GM21381 (cell line): ENCODE measurements around the gene ISG15.
"Not testable (repeated sequence)": the region's sequence is repeated elsewhere in the genome, so short reads cannot be mapped to it uniquely, and the experiment has no call there.

Source experiments
- ATAC-seq: cut with Tn5 transposase; IDR thresholded peaks from one replicate; pipeline ENCODE4 v1.9.1; 2021; ENCODE audit warnings: mild to moderate bottlenecking, moderate library complexity; ENCODE audit not compliant: unreplicated experiment

ISG15 gene

DNA sequence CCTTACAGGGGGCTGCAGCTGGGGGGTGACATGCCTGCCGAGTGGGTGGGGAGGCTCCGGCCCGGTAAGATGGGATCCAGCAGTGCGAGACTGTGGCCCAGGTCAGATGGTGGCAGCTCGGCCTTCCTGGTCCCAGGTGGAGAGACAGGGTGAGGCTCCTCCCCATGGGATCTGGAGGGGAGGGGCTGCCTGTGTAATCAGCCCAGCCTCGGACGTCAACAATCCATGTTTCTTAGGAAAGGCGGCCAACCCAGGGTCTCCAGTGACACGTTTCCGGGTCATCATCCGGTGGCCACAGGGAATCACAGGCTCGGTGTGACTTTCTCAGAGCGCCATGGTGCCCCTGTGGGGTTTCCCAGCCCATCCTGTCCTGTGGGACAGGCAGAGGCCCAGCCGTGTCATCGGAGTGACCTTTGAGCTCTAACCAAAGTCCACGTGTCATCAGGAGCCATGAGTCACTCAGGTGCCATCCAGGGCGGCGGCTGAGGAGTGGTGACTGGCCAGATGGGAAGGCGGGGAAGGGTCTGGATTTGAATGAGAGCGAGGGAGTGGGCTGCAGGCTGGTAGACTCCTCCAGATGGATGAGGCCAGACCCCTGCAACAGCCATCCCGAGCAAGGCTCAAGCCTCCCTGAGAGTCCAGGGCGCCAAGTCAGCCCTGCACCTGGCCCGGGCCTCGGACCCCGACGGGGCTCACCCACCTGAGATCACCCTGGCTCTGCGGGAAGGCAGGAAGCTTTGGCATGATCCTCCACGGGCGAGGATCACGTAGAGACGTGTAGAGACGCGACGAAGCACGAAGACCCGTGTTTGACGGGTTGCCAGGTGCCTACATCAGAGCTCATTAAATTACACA is 6.8 kb upstream of the ISG15 start:
- ATAC-seq = no peak

DNA sequence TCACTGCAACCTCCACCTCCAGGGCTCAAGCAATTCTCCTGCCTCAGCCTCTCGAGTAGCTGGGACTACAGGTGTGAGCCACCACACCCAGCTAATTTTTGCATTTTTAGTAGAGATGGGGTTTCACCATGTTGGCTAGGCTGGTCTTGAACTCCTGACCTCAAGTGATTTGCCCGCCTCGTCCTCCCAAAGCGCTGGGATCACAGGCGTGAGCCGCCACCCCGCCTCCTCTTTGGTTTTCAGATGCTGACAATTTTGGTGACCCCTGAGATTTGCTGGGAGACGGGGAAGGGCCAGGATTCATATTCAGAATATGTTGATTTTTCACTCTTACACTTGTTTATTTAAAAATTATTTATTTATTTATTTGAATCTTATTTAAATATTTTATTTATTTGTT is 3.2 kb upstream of the ISG15 start:
- ATAC-seq = not testable (repeated sequence)

DNA sequence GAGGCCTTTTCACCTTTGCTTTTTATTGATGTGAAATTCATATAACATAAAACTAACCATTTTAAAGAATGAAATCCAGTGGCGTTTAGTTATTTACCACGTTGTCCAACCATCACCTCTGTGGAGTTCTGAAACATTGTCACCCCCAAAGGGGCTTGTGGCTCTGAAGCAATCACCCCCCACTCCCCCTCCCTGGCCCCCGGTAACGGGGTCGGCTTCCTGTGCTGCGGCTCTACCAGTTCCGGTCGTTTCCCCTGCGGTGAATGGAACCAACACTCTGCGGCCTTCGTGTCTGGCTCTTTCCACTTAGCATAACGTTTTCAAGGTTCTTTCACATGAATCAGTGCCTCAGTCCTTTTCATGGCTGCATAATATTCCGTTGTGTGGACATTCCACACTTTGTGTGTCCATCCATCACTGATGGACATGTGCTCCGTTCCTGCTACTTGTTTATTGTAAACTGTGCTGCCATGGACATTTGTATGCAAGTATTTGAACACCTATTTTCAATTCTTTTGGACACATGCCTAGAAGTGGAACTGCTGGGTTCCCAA is 1.8 kb upstream of the ISG15 start:
- no peak for ATAC-seq

DNA sequence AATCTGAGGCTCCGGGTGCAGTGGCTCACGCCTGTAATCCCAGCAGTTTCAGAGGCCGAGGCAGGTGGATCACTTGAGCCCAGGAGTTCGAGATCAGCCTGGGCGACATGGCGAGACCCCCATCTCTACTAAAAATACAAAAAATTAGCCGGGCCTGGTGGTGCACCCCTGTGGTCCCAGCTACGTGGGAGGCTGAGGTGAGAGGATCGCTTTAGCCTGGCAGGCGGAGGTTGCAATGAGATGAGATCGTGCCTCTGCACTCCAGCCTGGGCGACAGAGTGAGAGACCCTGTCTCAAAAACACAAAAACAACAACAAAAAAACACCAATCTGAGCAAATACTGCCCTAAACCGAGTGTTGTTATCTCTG is 577 bp upstream of the ISG15 start:
- not testable (repeated sequence) for ATAC-seq

DNA sequence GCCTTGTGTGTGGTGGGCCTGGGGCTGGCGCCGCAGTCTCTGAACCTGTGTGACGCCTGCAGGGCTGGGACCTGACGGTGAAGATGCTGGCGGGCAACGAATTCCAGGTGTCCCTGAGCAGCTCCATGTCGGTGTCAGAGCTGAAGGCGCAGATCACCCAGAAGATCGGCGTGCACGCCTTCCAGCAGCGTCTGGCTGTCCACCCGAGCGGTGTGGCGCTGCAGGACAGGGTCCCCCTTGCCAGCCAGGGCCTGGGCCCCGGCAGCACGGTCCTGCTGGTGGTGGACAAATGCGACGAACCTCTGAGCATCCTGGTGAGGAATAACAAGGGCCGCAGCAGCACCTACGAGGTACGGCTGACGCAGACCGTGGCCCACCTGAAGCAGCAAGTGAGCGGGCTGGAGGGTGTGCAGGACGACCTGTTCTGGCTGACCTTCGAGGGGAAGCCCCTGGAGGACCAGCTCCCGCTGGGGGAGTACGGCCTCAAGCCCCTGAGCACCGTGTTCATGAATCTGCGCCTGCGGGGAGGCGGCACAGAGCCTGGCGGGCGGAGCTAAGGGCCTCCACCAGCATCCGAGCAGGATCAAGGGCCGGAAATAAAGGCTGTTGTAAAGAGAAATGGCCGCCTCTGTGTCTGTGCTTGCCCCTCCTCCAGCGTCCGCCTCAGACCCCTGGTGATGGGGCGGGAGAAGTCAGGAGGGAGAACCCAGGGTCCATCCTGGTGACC is 788 bp downstream of the ISG15 start:
- ATAC-seq = no peak

DNA sequence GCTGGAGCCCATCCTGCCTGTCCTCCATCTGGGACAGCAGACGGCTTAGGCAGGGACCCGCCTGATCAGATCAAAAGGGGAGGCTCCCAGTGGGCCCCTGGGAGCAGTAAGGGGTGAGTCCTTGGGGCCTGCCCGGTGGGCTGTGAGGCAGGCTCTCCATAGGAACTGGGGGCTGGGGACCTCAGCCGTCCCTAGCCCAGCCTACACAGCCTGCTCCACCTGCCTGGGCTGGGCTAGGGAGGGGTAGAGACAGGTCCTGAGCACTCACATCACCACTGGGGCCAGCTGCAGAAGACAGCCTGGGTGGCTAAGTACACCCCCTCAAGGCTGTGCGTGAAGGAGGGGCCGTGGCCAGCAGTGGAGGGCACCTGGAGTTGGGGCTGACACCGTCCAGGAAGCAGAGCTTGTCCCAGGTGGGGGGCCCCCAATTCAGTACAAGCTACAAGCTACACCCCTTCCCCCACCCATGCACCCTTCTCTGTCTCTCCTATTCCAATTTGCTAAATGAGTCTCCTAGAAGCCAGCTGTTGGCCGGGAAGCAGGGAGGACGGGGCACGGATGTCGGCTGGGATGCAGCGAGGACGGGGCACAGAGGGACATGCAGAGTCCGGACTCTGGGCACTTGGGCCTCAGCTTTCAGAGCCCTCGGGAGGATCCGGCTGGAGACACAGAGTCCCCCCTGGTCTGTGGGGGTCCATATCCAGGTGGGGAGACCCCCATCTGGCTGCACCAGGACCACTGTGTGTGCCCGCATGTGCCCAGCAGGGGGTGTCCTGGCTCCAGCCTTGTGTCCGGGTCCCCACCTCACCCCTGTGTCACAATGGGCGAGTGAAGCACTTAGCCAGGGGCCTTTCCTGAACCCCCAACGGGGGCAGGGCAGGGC is 1.7 kb downstream of the ISG15 start:
- no peak for ATAC-seq

DNA sequence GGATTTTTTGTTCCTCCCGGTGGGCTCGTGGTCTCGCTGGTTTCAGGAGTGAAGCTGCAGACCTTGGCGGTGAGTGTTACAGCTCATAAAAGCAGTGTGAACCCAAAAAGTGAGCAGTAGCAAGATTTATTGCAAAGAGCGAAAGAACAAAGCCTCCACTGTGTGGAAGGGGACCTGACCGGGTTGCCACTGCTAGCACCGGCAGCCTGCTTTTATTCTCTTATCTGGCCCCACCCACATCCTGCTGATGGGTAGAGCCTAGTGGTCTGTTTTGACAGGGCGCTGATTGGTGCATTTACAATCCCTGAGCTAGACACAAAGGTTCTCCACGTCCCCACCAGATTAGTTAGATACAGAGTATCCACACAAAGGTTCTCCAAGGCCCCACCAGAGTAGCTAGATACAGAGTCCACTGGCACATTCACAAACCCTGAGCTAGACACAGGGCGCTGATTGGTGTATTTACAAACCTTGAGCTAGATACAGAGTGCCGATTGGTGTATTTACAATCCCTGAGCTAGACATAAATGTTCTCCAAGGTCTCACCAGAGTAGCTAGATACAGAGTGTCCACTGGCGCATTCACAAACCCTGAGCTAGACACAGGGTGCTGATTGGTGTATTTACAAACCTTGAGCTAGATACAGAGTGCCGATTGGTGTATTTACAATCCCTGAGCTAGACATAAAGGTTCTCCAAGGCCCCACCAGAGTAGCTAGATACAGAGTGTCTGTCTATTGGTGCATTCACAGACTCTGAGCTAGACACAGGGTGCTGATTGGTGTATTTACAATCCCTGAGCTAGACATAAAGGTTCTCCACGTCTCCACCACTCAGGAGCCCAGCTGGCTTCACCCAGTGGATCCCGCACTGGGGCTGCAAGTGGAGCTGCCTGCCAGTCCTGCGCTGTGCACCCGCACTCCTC is 4.4 kb downstream of the ISG15 start:
- not testable (repeated sequence) for ATAC-seq

DNA sequence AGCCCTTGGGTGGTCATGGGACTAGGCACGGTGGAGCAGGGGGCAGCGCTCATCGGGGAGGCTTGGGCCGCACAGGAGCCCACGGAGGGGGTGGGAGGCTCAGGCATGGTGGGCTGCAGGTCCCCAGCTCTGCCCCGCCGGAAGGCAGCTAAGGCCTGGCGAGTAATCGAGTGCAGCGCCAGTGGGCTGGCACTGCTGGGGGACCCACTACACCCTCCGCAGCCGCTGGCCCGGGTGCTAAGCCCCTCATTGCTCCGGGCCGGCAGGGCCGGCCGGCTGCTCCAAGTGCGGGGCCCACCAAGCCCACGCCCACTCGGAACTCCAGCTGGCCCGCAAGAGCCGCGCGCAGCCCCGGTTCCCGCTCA is 5.0 kb downstream of the ISG15 start:
- not testable (repeated sequence) for ATAC-seq

DNA sequence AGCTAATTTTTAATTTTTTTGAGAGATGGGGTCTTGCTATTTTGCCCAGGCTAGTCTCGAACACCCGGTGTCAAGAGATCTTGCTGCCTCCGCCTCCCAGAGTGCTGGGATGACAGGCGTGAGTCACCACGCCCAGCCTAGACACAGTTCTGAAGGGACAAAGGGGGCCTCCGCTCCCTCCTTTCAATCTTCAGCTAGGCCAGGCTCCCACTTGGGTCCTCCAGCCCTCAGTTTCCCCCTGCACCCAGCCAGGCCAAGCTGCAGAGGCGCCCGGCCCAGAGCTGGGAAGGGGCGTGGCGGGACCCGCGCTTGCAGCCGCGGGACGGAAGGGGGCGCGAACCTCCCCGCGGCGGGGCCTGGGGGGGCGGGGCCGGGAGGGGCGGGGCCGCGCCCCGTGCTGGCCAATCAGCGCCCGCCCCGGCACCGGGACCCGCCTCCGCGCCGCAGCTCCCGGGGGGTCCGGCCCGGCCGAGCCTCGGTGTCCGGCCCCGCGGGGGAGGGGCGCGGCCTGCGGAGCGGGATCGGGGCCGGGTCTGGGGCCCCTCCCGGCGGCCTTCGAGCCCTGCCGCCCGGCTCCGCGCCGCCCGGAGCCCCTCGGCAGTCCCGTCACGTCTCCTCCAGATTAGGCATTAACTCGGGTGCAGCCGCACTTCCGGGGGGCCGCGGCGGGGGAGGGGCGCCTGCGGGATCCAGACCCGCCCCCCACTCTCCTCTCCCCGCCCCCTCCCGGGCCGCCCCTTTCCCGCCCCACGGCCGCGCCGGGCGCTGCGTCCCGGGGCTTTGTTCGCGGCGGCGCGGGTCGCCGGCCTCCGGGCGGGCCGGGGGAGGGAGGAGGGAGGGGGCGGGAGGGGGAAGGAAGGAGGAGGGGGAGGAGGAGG is 6.1 kb downstream of the ISG15 start:
- peak; percentile 65 for ATAC-seq

DNA sequence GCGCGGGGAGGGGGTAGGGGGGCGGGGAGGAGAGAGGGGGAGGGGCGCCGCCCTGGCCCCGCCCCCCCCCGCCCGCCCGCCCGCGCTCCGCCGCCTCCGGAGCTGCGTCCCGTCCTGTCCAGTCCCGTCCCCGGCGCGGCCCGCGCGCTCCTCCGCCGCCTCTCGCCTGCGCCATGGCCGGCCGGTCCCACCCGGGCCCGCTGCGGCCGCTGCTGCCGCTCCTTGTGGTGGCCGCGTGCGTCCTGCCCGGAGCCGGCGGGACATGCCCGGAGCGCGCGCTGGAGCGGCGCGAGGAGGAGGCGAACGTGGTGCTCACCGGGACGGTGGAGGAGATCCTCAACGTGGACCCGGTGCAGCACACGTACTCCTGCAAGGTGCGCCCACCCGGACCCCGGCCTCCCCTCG is 6.7 kb downstream of the ISG15 start, which contains the start of gene AGRN:
TSS of gene AGRN (plus strand) at position 121 of the 405 bp plus-strand sequence. CDS start at position 174, 53 bp downstream.
- ATAC-seq = peak; percentile 41

DNA sequence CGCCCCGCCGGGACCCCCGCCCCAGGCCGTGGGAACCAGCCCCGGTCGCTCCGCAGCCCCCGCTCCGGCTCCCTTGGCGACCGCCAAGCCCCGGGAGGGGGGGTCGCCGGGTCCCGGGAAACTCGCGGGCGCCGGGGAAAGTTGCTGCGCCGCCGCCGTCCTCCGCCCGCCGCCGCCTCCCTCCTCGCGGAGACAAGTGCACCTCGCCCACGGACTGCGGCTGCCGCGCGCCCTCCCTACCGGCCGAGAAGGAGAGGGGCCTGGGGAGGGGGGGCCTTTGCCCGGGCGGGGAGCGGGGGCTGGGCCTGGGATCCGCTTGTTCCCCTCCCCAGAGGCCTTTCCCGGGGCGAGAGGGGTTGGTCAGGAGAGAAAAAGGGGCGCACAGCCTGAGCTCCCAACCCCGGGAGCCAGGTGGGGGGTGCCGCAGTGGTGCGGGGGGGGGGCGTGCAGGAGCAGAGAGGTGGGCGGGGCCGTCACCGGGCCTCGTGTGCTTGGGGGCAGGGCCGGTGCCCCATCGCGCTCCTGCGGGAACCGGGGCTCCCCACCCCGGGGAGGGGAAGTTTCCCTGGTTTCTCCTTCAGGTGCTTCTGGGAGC is 7.2 kb downstream of the ISG15 start:
- ATAC-seq = peak; percentile 4

DNA sequence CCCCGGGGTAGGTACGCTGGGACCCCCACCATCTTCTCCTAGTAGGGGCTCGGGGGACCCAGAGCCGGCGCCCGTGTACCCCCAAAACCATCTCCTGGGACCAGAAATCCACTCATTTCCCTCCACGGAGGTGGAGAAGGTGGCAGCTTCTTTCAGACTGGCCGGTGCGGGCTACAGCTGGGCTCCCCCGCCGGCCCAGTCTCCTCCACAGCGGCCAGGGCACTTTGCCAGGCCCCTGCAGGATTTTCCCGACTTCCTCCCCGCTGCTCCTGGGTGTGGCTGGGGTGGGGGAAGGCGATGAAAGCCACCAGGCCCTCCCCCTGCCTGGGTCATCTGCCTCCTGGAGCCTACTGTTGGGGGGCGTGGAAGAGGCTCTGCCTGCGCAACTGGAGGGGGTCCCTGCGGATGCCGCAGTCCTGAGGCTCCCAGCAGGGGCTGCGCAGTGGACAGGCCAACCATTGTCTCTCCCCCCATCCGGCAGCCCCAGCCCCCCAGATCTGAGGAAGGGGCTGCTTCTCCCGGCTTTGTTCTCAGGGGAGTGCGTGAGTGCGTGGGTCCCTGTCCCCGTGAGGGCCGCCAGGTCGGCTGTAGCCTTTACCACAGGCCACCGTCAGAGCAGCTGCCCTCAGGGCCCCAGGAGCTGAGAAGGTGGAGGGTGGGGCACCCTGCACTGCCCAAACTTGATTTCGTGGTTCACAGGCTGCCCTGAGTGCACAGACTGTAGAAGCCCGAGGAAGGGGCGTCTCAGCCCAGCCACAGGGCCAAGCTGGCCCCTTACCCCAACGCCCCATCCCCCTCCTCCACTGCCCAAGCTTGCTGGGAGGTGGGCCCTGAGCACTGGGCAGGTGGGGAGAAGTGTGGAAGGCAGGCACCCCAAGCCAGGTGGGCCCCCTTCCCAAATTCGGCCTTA is 8.0 kb downstream of the ISG15 start:
- ATAC-seq = no peak

DNA sequence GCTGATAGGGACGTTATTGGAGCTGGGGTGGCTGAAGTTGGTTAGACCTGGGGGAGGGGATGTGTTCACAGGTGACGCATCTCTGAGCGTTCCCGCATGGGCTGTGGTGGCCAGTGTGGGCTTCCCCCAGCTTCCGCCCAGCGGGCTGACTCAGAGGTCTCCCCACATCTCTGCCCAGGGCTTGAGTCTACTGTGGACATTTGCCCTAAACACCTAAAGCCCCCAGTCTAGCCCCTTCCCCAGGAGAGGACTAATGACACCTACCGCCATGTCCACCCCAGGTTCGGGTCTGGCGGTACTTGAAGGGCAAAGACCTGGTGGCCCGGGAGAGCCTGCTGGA is 8.6 kb downstream of the ISG15 start:
- no peak for ATAC-seq

DNA sequence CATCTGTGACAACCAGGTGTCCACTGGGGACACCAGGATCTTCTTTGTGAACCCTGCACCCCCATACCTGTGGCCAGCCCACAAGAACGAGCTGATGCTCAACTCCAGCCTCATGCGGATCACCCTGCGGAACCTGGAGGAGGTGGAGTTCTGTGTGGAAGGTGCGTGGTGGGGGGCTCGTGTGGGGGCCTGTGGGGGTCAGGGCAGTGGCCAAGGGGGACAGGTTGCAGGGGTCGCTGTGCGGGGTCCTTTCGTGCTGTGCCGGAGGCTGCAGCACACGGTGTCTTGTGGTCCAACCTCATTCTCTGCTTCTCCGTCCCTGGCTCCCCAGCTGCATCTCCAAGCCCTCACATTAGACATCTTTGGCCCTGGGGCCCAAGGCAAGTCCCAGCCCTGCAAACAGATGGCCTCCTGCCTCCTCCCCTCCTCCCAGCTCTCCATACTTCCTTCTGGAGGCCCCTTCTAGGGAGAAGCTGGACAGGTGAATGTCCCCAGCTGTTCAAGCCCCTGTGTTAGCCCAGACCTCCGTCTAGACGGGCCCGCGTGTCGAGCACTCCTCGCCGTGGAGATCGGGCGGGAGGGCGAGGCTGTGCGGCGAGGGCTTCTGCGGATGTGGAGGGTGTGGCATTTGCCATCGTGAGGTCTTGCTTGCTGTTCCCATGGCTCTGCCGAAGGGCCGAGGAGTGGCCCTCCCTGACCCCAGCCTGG is 9.2 kb downstream of the ISG15 start:
- no peak for ATAC-seq

DNA sequence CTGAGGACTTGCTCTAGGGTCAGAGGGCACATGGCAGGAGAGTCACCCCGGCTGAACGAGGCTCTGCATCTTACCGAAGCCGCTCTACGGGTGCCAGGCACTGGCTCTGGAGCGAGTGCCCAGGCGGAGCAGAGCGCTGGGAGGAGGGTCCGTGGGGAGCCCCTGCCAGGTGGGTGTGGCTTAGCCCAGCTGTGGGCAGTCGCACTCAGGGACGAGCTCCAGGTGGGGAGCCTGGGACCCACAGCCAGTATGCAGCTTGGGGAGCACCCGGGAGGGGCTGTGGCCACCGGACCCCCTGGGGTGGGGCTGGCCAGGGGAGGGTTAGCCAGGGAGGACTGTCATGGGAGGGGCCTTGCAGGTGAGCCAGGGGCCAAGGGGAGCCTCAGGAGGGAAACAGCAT is 10.4 kb downstream of the ISG15 start:
- no peak for ATAC-seq

DNA sequence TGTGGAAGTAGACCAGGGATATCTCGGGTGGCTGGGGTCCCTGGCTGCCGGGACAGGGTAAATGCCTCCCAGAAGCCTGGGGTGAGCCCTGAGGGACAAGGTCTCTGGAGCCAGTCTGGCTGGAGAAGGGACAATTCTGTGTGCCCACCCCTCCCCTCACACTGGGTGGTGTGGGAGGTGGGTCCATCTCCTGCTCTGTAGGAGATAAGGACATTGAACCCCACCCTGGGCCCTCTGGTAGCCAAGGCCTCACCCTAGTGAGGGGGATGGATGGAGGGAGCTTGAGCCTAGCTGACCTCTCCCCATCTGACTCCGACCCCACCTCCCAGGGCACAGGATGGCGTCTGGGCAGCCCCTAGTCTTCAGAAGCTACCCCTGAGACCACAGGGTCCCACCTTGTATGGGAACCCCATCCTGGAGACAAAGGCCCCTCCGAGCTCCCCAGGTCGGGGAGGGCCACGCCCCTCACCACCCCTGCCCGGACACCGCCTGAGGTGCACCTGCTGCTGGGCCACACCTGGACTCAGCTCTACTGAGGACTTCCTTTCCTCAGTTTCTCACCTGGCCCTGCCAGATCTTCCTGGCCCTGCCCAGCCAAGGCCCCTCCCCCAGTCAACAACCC is 11.0 kb downstream of the ISG15 start:
- ATAC-seq = no peak
